ENCODE data around the gene LCMT1.
"Not testable (repeated sequence)": the region's sequence is repeated elsewhere in the genome, so short reads cannot be mapped to it uniquely, and the experiment has no call there.

The LCMT1 gene

DNA sequence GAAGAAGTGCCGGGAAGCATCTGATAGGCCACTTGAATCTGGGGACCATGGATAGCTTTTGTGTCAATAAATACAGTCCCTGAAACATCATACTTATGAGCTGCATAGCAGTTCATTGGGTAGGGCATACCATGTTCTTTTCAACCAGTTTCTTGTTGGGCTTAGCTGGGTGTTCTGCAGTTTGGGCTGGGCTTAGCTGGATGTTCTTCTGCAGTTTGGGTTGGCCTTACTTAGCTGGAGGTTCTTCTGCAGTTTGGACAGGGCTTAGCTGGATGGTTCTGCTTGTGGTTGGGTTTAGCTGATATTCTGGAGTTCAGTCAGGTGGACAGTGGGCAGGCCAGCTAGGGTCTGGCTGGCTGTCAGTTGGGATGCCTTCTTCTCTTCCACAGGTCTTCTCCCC is 52.1 kb downstream of the LCMT1 start:
- WGBS (ENCODE audit: extremely low coverage, insufficient coverage, insufficient read length): no CpG with 5 or more reads among the region's 1 CpG
- Histone ChIP-seq H2BK5ac (ENCODE audit: low read depth, low read length, poor library complexity) (no peak overlapping the region), H3K9me3 (ENCODE audit: insufficient read depth, low read depth, low read length) (no peaks in the 10 kb centered on the region), H3K36me3 (ENCODE audit: control insufficient read depth in 1 of 2, insufficient read depth in 2 of 2, low read length in 2 of 2) (peaks cover 24 to 43% of the 10 kb centered on the region in 2 experiments), H2BK12ac (ENCODE audit: low read length) (no peak overlapping the region), H3K27ac (ENCODE audit: low read depth, low read length) (no peak overlapping the region), H3K14ac (ENCODE audit: low read length) (no peak overlapping the region), H3K27me3 (ENCODE audit: insufficient read depth, low read length) (no peaks in the 10 kb centered on the region), H4K91ac (ENCODE audit: low read depth, low read length) (no peak overlapping the region), H3K79me1 (ENCODE audit: low read length) (no peaks in the 10 kb centered on the region), H3K18ac (ENCODE audit: low read length) (no peak overlapping the region), H3K4me3 (ENCODE audit: low read depth, low read length) (no peak overlapping the region), H3K79me2 (ENCODE audit: control insufficient read depth, insufficient read depth, low read length, poor library complexity) (no peaks in the 10 kb centered on the region), H2AK5ac (ENCODE audit: low read length) (no peak overlapping the region), H3K4me1 (ENCODE audit: control insufficient read depth in 1 of 2, insufficient read depth in 2 of 2, low read length in 2 of 2) (no peaks in the 10 kb centered on the region), H4K8ac (ENCODE audit: low read depth, low read length) (no peak overlapping the region), H4K12ac (ENCODE audit: low read depth, low read length) (no peak overlapping the region), H3K23ac (ENCODE audit: low read length) (no peak overlapping the region), H3K9ac (ENCODE audit: low read length) (no peak overlapping the region), H2BK120ac (ENCODE audit: insufficient read depth, low read length, poor library complexity) (no peak overlapping the region), H3K4me2 (ENCODE audit: low read length) (no peak overlapping the region), H3K4ac (ENCODE audit: low read depth, low read length) (no peak overlapping the region), H2AFZ (ENCODE audit: insufficient read depth, low read length, poor library complexity) (no peak overlapping the region)
- no peak for DNase-seq

GRCh38 chr16:25165284-25165683 is 53.7 kb downstream of the LCMT1 start:
- no peak overlapping the region for H3K23ac ChIP-seq (ENCODE audit: low read length)
- H2BK12ac ChIP-seq (ENCODE audit: low read length): no peak overlapping the region
- no peak overlapping the region for H4K91ac ChIP-seq (ENCODE audit: low read depth, low read length)
- H3K4me1 ChIP-seq (ENCODE audit: control insufficient read depth in 1 of 2, insufficient read depth in 2 of 2, low read length in 2 of 2): no peaks in the 10 kb centered on the region
- no peak overlapping the region for H2AFZ ChIP-seq (ENCODE audit: insufficient read depth, low read length, poor library complexity)
- WGBS (ENCODE audit: extremely low coverage, insufficient coverage, insufficient read length): no CpG with 5 or more reads among the region's 5 CpGs
- H2AK5ac ChIP-seq (ENCODE audit: low read length): no peak overlapping the region
- no peak for DNase-seq
- no peaks in the 10 kb centered on the region for H3K9me3 ChIP-seq (ENCODE audit: insufficient read depth, low read depth, low read length)
- H3K36me3 ChIP-seq (ENCODE audit: control insufficient read depth in 1 of 2, insufficient read depth in 2 of 2, low read length in 2 of 2): peaks cover 33 to 44% of the 10 kb centered on the region in 2 experiments
- no peak overlapping the region for H3K18ac ChIP-seq (ENCODE audit: low read length)
- no peak overlapping the region for H3K4ac ChIP-seq (ENCODE audit: low read depth, low read length)
- H3K27me3 ChIP-seq (ENCODE audit: insufficient read depth, low read length): no peaks in the 10 kb centered on the region
- no peaks in the 10 kb centered on the region for H3K79me1 ChIP-seq (ENCODE audit: low read length)
- no peak overlapping the region for H4K12ac ChIP-seq (ENCODE audit: low read depth, low read length)
- H3K79me2 ChIP-seq (ENCODE audit: control insufficient read depth, insufficient read depth, low read length, poor library complexity): no peaks in the 10 kb centered on the region
- no peak overlapping the region for H3K4me3 ChIP-seq (ENCODE audit: low read depth, low read length)
- H3K4me2 ChIP-seq (ENCODE audit: low read length): no peak overlapping the region
- no peak overlapping the region for H3K14ac ChIP-seq (ENCODE audit: low read length)
- H2BK120ac ChIP-seq (ENCODE audit: insufficient read depth, low read length, poor library complexity): no peak overlapping the region
- no peak overlapping the region for H2BK5ac ChIP-seq (ENCODE audit: low read depth, low read length, poor library complexity)
- no peak overlapping the region for H4K8ac ChIP-seq (ENCODE audit: low read depth, low read length)
- no peak overlapping the region for H3K27ac ChIP-seq (ENCODE audit: low read depth, low read length)
- H3K9ac ChIP-seq (ENCODE audit: low read length): no peak overlapping the region

DNA sequence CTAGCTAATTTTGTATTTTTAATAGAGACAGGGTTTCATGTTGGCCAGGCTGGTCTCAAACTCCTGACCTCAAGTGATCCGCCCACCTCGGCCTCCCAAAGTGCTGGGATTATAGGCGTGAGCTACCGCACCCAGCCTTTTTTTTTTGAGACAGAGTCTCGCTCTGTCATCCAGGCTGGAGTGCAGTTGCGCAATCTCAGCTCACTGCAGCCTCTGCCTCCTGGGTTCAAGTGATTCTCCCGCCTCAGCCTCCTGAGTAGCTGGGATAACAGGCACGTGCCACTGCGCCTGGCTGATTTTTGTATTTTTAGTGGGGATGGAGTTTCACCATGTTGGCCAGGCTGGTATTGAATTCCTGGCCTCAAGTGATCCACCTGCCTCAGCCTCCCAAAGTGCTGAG is 56.4 kb downstream of the LCMT1 start:
- no CpG with 5 or more reads among the region's 9 CpGs for WGBS (ENCODE audit: extremely low coverage, insufficient coverage, insufficient read length)
- not testable (repeated sequence) for H3K18ac ChIP-seq (ENCODE audit: low read length)

DNA sequence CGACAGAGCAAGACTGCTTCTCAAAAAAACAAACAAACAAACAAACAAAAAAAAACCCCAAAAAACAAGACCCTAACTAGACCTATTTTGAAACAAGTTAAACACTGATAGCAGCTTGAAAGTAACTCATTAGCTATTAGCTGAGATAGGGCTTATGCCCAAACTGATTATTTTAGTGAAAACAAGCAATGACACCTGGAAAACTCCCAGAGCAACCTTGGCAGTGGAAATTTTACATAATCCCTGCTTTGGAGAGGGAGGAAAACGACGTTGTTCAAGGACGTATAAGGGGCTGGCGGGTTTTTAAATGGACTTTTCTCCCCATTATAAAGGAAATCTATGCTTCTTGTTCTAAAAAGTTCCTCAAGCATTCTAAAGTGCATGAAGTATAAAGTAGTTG is 59.8 kb downstream of the LCMT1 start:
- Histone ChIP-seq H2AFZ (ENCODE audit: insufficient read depth, low read length, poor library complexity) (no peak overlapping the region), H3K4ac (ENCODE audit: low read depth, low read length) (no peak overlapping the region), H2AK5ac (ENCODE audit: low read length) (no peak overlapping the region), H3K79me2 (ENCODE audit: control insufficient read depth, insufficient read depth, low read length, poor library complexity) (no peaks in the 10 kb centered on the region), H3K23ac (ENCODE audit: low read length) (no peak overlapping the region), H3K4me1 (ENCODE audit: control insufficient read depth in 1 of 2, insufficient read depth in 2 of 2, low read length in 2 of 2) (no peaks in the 10 kb centered on the region), H2BK5ac (ENCODE audit: low read depth, low read length, poor library complexity) (no peak overlapping the region), H3K4me3 (ENCODE audit: low read depth, low read length) (no peak overlapping the region), H3K27me3 (ENCODE audit: insufficient read depth, low read length) (no peaks in the 10 kb centered on the region), H3K18ac (ENCODE audit: low read length) (no peak overlapping the region), H4K8ac (ENCODE audit: low read depth, low read length) (no peak overlapping the region), H3K27ac (ENCODE audit: low read depth, low read length) (no peak overlapping the region), H3K79me1 (ENCODE audit: low read length) (no peaks in the 10 kb centered on the region), H2BK120ac (ENCODE audit: insufficient read depth, low read length, poor library complexity) (no peak overlapping the region), H3K36me3 (ENCODE audit: control insufficient read depth in 1 of 2, insufficient read depth in 2 of 2, low read length in 2 of 2) (peaks cover 20 to 32% of the 10 kb centered on the region in 2 experiments), H3K9me3 (ENCODE audit: insufficient read depth, low read depth, low read length) (no peaks in the 10 kb centered on the region), H3K9ac (ENCODE audit: low read length) (no peak overlapping the region), H2BK12ac (ENCODE audit: low read length) (no peak overlapping the region), H4K12ac (ENCODE audit: low read depth, low read length) (no peak overlapping the region), H3K14ac (ENCODE audit: low read length) (no peak overlapping the region), H4K91ac (ENCODE audit: low read depth, low read length) (no peak overlapping the region), H3K4me2 (ENCODE audit: low read length) (no peak overlapping the region)
- WGBS (ENCODE audit: extremely low coverage, insufficient coverage, insufficient read length): no CpG with 5 or more reads among the region's 5 CpGs
- DNase-seq: no peak

More for the DNA sequence above, 56.4 kb downstream of the LCMT1 start:
- not testable (repeated sequence) for H3K4me2 ChIP-seq (ENCODE audit: low read length); H4K12ac ChIP-seq (ENCODE audit: low read depth, low read length); H4K91ac ChIP-seq (ENCODE audit: low read depth, low read length); H4K8ac ChIP-seq (ENCODE audit: low read depth, low read length); H3K27me3 ChIP-seq (ENCODE audit: insufficient read depth, low read length); H3K23ac ChIP-seq (ENCODE audit: low read length); H3K14ac ChIP-seq (ENCODE audit: low read length); H2BK120ac ChIP-seq (ENCODE audit: insufficient read depth, low read length, poor library complexity); DNase-seq; H3K27ac ChIP-seq (ENCODE audit: low read depth, low read length); H3K79me2 ChIP-seq (ENCODE audit: control insufficient read depth, insufficient read depth, low read length, poor library complexity); H2AK5ac ChIP-seq (ENCODE audit: low read length); H3K4me3 ChIP-seq (ENCODE audit: low read depth, low read length); H3K79me1 ChIP-seq (ENCODE audit: low read length); H3K9ac ChIP-seq (ENCODE audit: low read length); H2BK5ac ChIP-seq (ENCODE audit: low read depth, low read length, poor library complexity); H2BK12ac ChIP-seq (ENCODE audit: low read length); H2AFZ ChIP-seq (ENCODE audit: insufficient read depth, low read length, poor library complexity); H3K9me3 ChIP-seq (ENCODE audit: insufficient read depth, low read depth, low read length); H3K4ac ChIP-seq (ENCODE audit: low read depth, low read length); H3K4me1 ChIP-seq (ENCODE audit: control insufficient read depth in 1 of 2, insufficient read depth in 2 of 2, low read length in 2 of 2)
- H3K36me3 ChIP-seq (ENCODE audit: control insufficient read depth in 1 of 2, insufficient read depth in 2 of 2, low read length in 2 of 2): peaks cover 32 to 52% of the 10 kb centered on the region in 2 experiments

All from trophoblast cell (in vitro differentiated cells and primary cell).